NCI-H1092 (cell line): Measurements from ENCODE around the gene COL20A1.

Source experiments
- DNase-seq: peaks from one replicate; lab custom pipeline; 2025; lab: John Stamatoyannopoulos, UW

COL20A1 gene

DNA sequence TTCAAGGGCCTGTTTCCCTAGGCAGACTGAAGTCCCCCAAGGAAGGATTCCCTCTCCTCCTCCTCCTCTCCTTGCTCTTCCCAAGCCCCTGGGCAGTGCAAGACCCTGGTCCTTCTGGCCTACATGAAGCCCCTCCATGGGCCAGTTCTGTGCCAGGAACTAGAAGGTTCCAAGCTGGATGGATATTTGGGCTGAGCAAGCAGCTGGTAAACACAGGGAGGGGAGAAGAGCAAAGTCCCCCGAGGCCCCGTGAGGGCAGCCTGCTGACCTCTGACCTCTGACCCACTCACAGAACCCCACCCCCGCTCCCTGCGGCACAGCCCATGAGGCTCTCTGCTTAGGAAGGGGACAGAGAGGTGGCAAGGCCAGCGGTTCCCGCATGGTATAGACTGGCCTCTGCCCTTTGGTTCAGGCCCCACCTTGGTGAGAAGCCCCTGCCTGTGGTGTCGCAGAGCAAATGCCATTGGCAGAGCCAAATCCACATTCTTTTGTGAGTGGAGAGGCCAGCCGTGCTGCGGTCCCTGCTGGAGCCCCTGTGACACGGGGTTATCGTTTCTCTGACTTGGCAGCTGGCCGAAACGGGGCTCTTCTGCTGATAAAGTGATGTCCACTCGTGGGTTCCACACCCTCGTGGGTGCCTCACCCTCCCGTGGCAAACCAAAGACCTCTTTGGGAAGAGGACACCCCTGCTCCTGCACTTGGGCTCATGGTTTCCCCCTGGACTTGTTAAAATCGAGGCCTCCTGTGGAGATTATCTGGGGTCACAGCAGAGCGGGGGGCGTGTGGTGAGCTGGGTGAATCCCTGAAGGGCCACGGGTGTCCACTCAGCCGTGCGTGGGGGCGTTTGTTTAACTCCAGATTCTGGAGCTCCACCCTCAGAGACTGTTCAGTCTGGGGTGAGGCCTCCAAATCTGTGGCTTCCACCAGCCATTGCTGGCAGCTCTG, 70.3 kb downstream of the COL20A1 start:
- DNase-seq: no peak

GRCh38 chr20:63363981-63364561, 71.1 kb downstream of the COL20A1 start:
- no peak for DNase-seq

DNA sequence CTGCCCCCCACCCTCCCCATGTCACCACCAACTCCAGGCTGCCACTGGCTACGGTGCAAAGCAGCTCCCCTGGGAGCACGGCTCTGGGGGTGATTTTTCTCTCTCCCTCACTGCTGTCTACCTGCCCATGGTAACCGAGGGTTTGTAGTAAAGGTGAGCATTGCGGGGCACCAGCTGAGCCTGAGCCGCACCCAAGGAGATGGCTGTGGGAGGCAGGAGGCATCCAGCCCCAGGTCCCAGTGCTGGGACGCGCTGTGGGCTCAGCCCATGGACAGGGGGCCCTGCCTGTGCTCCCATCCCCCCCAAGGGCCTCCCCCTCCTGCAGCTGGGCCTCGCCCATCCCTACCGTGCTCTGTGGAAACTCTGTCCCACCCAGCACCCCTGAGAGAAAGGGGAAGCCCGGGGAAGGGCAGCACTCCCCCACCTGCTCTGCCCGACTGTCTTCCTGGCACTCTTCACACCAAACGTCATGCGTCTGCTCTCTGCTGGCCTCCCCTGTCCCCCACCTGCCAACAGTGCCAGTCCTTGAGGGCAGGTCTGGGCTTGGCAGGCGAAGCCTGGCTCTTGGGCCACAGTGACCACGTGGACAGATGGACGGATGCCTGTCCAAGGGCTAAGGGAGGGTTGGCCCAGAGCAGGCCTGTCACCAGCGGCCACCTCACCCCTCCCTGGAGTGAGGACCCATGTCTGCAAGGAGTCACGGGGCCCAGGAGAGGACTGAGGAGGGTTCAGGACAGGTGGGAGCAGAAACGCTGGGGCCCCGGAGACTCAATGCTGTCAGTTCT, 72.0 kb downstream of the COL20A1 start:
- no peak for DNase-seq

- no peak for DNase-seq
Measured at GRCh38 chr20:63365601-63366389, 72.8 kb downstream of the COL20A1 start.

GRCh38 chr20:63366390-63367365, 73.7 kb downstream of the COL20A1 start:
- peak; percentile 30 for DNase-seq

- DNase-seq: no peak
Measured at GRCh38 chr20:63367446-63368055, 74.6 kb downstream of the COL20A1 start.

DNA sequence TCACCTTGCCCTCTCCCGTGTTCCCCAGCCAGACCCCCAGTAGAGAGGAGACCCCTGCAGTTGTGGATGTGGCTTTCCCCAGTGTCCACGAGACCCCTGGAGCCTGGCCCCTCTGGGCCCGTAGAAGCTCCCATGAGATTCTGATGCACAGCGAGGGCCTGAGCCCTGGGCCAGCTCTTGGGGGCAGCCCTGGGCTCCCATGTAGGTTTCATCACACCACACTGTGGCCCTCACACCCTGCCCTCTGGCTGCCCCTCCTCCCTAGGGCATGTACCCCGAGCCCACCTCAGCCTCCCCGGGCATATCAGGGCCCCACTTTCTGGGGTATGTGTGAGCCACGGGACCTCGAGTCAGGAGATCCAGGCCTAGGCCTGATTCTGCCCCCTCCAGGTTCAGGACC, 75.2 kb downstream of the COL20A1 start:
- no peak for DNase-seq

DNA sequence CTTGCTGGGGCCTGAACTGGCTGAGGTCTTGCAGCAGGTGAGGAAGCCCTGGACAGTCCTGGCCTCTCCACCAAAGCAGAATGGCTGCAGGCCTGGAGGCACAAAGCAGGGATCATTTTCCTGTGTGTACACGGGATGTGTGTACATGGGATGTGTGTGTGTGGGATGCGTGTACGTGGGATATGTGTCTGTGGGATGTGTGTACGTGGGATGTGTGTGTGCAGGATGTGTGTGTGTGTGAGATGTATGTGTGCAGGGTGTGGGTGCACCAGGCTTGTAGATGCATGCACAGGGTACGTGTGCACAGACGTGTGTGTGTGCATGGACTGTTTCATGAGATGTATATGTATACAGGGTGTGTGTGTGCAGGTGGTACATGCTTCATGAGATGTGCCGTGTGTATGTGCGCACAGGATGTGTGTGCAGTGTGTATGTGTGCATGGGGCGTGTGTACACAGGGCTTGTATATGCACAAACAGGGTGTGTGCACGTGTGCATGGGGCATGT, 76.1 kb downstream of the COL20A1 start:
- no peak for DNase-seq

DNA sequence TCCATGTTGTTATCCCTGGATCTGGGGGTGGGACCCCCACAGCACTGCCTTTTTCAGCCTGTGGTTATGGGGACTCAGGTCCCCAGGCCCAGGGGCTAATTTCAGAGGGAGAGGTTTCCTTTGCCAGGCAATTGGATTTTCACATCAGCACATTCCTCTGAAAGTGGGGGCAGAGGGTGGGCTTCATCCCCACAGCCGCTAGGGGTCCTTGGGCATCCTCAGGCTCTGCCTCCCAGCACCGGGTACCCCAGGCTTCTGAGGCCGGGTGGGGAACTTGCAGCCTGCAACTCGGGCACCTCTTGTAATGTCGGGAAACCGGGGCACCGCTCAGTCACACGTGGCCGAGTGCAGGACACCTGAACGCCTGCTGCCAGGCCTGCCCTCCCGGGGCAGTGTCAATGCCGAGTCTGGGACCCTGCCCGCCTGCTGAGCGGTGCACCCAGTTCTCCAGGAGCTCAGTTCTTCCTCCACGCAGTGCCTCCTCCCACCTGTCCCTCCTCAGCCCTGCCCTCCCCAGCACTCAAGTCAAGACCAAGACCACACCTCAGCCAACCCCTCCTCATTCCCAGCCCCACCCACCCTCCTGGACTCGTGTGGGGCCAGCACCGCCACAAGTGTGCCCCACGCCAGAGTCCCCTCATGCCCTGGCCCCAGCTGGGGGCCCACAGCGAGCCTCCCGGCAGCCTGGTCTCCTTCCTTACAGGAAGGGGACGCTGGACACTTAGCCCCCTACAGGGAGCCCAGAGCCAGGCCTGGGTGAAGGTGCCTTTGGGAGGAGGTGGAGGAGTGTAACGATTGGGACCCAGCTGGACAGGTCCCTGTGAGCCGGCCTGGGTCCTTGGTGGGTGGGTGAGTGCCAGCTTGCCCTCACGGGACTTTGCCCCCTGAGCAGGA, 77.0 kb downstream of the COL20A1 start:
- DNase-seq: no peak

DNA sequence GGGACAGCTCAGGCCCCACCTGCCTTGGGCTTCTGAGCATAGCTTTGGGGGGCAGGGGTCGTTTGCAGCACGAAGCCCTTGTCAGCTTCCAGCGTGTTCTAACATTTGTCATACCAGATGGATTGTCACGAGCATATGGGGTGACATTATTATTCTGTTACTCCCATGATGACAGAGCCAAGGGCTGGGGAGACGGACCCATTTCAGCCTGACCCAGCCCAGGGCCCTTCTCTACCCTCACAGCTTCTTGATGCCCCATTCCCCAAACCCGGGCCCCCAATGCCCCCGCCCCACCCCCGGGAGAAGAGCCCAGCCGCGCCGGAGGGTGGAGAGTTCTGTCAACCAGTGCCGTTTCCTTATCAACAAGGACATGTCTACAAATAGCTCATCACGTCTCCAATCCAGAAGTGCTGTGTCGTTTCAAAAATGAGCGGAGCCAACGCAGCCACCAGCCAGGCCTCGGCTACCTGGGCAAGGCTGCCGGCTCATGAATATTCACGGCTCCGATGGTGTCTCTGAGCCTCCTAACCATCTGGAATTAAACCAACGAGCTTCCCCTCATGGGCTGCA, 77.7 kb downstream of the COL20A1 start:
- no peak for DNase-seq

DNA sequence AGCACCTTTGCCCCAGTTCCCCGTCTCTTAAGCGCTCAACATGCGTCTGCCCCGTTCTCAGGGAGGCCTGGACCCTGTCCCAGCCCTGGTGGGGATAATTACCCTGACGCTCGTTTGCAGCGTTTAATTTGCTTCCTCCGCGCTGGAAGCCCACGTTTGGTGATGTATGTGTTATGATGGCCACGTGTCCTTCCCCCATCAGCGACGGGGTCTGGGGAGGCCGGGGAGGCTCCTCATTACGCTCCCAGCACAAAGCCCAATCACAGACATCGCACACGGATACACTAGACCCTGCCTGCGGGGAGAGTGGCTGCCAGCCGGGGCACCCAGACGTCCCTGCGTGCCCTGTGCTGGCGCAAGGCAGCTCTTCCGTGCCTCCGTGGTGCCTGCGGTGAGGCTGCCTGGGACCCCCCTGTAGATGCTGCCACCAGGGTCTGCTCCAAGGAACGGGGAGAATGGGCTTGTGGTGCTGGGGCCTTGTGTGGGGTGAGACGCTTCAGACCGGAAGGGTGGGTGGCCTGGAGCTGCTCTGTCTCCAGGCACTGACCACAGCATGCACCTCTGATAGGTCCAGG, 78.4 kb downstream of the COL20A1 start:
- DNase-seq: no peak

- no peak for DNase-seq
Measured at GRCh38 chr20:63372971-63373885, 80.2 kb downstream of the COL20A1 start.

GRCh38 chr20:63373996-63374395, 81.0 kb downstream of the COL20A1 start:
- no peak for DNase-seq

- DNase-seq: no peak
Measured at GRCh38 chr20:63374504-63374903, 81.5 kb downstream of the COL20A1 start.

GRCh38 chr20:63375438-63375837, 82.5 kb downstream of the COL20A1 start:
- DNase-seq: no peak

DNA sequence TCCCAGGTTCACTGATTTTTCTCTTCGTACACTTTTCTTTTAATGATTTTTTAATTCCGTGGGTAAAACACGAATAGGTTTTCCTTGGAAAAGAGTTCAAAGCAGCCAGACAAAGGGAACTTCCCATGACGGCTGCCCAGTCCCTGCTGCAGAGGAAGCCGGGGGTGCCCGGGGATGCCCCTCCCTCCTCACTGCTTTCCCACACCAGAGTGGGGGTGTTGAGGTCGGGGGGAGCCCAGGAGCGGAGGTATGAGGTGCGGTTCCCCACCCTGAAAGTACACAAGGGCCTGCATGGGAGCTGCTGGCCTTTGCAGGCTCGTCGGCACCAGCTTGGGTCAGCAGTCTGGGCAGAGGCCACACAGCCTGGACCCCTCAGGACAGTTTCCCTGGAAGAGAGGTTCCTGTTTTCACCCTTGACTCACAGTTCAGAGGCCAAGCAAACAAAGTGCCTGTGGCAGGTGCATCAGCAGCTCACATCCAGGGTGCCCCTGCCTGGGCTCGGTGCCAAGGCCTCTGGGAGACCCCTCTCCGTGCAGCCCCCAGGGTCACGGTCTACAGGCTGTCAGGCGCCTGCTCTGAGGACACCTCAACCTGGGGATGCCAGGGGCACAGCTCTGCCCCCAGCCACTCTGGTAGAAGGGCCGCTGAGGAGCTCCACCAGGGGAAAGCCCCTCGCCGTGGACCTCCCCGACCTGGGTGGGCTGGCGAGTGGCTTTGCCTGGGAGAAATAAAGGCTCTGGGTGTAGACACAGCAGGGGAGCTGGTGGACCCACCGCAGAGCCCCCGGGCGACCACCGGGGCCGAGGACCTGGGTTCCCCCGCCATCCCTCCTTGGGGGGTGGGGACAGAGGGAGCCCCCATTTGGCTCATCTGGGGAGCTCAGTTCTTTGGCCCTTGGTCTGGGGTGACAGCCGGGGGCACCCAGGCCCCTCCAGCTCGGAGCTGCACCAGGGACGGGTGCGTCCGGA, 83.6 kb downstream of the COL20A1 start:
- DNase-seq: no peak
